SW480 (cell line): ENCODE results near the gene SERINC5.
"Not testable (repeated sequence)": the region's sequence is repeated elsewhere in the genome, so short reads cannot be mapped to it uniquely, and the experiment has no call there.

Source experiments
- DNase-seq: peaks from one replicate; pipeline ENCODE4 v3.0.0-alpha.2; 2016; ENCODE audit warnings: low spot score

SERINC5 gene

GRCh38 chr5:80255811-80256712 is at the start of gene SERINC5:
Gene SERINC5 (minus strand): TSS chr5:80256048. CDS start chr5:80255922, 126 bp downstream.
- DNase-seq: peak; percentile 72

- DNase-seq: no peak
Measured at GRCh38 chr5:80302636-80303035, 46.8 kb upstream of the SERINC5 start.

DNA sequence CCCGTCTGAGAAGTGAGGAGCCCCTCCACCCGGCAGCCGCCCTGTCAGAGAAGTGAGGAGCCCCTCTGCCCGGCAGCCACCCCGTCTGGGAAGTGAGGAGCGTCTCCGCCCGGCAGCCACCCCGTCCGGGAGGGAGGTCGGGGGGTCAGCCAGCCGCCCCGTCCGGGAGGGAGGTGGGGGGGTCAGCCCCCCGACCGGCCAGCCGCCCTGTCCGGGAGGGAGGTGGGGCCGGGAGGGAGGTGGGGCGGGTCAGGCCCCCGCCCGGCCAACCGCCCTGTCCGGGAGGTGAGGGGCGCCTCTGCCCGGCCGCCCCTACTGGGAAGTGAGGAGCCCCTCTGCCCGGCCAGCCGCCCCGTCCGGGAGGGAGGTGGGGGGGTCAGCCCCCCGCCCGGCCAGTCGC is 45.5 kb upstream of the SERINC5 start:
- not testable (repeated sequence) for DNase-seq

- DNase-seq: not testable (repeated sequence)
Measured at GRCh38 chr5:80300796-80301195, 44.9 kb upstream of the SERINC5 start.

GRCh38 chr5:80300125-80300524 is 44.3 kb upstream of the SERINC5 start:
- DNase-seq: no peak

DNA sequence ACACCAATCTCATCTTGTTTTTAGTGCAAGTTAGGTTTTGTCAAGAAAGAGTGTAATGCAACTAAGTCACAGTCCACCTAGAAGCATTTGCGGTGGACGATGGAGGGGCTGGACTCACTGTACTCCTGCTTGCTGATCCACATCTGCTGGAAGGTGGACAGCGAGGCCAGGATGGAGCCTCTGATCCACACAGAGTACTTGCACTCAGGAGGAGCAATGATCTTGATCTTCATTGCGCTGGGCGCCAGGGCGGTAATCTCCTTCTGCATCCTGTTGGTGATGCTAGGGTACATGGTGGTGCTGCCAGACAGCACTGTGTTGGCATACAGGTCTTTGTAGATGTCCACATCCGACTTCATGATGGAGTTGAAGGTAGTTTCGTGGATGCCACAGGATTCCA is 43.8 kb upstream of the SERINC5 start:
- no peak for DNase-seq

DNA sequence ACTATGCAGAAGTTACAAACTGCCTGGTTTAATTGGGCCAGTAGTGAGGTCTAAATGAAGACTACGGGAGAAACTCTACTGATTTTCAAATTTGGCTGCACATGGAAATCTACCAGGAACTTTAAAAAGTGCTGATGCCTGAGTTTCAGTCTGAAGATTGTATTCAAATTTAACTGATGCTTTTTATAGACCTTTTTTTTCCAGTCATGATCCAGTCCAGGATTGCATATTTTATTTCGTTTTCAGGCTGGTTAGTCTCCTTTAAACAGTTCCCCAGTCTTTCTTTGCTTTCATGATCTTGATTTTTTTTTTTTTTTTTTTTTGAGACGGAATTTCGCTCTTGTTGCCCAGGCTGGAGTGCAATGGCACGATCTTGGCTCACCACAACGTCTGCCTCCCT is 40.3 kb upstream of the SERINC5 start:
- no peak for DNase-seq

- DNase-seq: no peak
Measured at GRCh38 chr5:80291761-80292160, 35.9 kb upstream of the SERINC5 start.

DNA sequence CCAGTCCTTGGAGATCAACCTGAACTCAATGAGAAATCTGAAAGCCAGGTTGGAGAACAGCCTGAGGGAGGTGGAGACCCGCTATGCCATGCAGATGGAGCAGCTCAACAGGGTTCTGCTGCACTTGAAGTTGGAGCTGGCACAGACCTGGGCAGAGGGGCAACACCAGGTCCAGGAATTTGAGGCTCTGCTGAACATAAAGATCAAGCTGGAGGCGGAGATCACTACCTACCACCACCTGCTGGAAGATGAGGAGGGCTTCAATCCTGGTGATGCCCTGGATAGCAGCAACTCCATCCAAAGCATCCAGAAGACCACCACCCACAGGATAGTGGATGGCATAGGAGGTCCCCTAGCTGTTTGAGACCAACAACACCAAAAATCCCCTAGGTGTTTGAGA is 33.5 kb upstream of the SERINC5 start:
- DNase-seq: no peak

DNA sequence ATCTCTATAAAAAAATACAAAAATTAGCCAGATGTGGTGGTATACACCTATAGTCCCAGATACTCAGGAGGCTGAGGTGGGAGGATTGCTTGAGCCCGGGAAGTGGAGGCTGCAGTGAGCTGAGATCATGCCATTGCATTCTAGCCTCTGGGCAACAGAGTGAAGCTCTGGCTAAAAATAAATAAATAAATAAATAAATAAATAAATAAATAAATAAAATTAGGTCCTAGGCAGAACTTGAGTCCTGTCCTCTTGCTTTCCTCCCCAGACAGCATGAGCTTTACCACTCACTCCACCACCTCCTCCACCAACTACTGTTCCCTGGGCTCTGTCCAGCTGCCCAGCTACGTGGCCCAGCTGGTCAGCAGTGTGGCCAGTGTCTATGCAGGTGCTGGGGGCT is 32.3 kb upstream of the SERINC5 start:
- no peak for DNase-seq

- no peak for DNase-seq
Measured at GRCh38 chr5:80284720-80285119, 28.9 kb upstream of the SERINC5 start.

- no peak for DNase-seq
Measured at GRCh38 chr5:80283360-80283759, 27.5 kb upstream of the SERINC5 start.

DNA sequence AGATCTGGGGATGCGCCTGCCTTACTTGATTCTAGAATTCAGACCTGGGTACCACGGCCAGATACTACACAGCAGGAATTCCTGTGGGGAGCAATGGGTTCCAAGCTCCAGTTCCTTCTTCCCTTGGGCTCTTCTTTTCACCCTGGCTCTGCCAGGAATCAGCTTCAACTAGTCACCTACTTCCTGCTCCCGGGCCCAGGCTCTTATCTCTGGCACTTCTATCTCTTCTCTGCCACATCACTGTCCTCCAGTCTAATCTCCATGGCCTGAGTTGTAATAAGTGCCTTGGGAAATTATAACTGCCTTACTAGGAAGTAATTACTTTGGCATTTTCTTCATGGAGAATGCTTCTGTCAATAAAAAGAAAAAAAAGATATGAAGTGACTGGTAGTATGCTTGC is 26.2 kb upstream of the SERINC5 start:
- no peak for DNase-seq

- no peak for DNase-seq
Measured at GRCh38 chr5:80277191-80277590, 21.3 kb upstream of the SERINC5 start.

GRCh38 chr5:80276186-80276585 is 20.3 kb upstream of the SERINC5 start:
- DNase-seq: no peak

DNA sequence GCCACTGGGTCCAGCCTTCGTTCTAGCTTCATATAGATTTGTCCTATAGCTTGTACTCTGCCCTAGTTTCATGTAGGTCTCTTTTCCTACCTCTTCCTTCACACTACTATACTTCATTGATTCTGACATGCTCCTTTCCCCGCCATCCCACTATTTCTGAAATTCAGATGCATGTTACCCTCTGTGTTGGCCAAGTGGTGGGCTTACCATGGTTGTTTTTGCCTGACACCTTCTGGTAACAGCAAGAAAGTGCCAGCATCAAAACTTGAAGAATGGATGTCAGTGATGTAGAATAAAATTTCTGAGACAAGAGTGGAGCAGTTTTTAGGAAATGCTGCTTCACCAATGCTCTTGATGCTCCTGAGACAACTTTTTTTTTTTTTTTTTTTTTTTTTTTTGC is 19.5 kb upstream of the SERINC5 start:
- DNase-seq: peak; percentile 43

GRCh38 chr5:80270543-80270942 is 14.7 kb upstream of the SERINC5 start:
- not testable (repeated sequence) for DNase-seq

DNA sequence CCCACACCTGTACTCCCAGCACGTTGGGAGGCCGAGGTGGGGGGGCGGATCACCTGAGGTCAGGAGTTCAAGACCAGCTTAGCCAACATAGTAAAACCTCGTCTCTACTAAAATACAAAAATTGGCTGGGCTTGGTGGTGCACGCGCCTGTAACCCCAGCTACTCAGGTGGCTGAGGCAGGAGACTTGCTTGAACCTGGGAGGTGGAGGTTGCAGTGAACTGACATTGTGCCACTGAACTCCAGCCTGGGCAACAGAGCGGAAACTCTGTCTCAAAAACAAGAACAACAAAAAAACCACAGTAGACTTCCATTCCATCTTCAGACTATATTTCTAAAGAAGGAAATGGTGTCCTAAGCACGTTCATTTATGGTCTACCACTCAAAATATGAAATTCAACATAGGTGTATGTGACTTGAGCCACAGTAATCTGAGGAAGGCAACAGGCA is 14.2 kb upstream of the SERINC5 start:
- DNase-seq: no peak

DNA sequence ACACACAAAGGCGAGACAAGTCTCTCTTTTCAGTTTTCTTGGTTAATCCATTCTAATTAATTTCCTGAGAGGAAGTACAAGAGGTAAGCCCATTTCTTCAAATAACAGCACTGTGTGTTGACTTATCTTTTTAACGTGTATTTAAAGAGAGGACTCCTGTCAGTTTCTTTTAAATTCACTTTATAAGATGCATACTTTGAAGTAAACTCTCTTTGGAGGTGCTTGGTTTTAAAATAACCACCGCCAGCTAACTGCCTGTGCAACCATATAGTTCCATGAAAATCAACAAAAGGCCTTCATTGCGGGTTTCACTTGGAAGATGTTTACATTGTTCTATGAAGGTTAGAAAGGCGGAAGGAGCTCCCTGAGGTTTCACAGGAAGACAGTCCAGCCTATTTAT is 13.1 kb upstream of the SERINC5 start:
- DNase-seq: no peak

DNA sequence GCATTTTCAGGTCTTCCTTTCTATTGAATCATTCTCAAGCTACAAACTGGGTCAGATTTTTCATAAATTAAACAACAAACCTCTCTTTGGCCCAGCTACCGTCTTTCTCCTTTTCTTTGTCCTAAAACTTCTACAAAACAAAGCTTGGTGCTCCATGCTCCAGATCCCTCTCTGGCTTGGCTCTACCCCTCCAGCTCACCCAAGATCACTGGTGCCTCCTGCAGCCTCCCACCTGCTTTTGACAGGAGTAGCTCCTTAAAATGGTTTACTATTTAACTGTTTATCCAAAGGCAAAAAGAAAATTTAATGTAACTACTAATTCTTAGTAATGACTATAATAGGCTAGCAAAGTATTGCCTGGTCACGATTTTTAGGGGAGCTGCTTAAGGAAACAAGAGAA is 10.7 kb upstream of the SERINC5 start:
- no peak for DNase-seq

DNA sequence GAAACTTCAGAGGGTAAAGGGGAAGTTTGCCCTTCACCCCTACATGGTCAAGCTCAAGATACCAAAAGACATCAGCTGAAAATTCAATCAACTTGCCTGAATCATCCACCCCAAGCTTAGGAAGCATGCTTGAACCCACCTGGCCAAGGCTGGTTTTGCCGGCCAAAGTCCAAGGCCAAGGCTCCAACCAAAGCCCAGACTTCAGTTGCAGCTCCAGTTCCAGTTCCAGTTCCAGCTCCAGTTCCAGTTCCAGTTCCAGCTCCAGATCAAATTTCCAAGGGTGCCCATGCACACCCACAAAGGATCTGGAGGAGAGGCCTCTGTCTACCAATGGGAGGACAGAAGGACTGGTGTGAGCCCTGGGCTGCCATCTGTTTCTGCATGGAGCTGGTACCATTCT is 4.6 kb upstream of the SERINC5 start:
- DNase-seq: no peak

DNA sequence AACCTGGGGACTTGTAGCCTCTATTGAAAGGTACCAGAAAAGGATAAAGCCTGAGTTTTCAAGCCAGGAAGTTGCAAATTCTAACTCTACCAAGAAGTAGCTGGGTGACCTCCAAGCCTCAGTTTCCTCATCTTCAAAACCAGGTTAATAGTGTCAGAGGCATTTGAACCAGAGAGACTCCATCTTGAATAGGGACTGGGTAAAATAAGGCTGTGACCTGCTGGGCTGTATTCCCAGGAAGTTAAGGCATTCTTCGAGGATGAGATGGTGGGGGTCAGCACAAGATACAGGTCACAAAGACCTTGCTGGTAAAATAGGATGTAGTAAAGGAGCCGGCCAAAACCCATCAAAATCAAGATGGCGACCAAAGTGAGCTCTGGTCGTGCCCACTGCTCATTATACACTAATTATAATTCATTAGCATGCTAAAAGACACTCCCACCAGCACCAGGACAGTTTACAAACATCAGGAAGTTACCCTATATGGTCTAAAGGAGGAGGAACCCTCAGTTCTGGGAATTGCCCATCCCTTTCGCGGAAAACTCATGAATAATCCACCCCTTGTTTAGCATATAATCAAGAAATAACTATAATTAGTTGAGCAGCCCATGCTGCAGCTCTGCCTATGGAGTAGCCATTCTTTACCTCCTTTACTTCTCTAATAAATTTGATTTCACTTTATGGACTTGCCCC is 3.8 kb upstream of the SERINC5 start:
- DNase-seq: no peak

- peak; percentile 50 for DNase-seq
Measured at GRCh38 chr5:80255431-80255810, 427 bp downstream of the SERINC5 start.
